ENCODE data around the gene FBP1.

The FBP1 gene

GRCh38 chr9:94663640-94664039, 24.3 kb upstream of the FBP1 start:
- peaks cover 15% of the 10 kb centered on the region for H3K4me1 ChIP-seq (ENCODE audit: insufficient read depth, low read length, severe bottlenecking)
- TF ChIP-seq EZH2 (IDR thresholded peaks at IDR 0.05; ENCODE audit: borderline replicate concordance, low read length) (no peak), CTCF (IDR thresholded peaks at IDR 0.05; ENCODE audit: low read length) (no peak)
- no peaks in the 10 kb centered on the region for H3F3A ChIP-seq (ENCODE audit: insufficient read depth, low read length)
- H4K20me1 ChIP-seq (ENCODE audit: insufficient read depth, low read length): no peaks in the 10 kb centered on the region
- no peaks in the 10 kb centered on the region for H3K27me3 ChIP-seq (ENCODE audit: insufficient read depth, low read length)
- no peak overlapping the region for H3K9ac ChIP-seq (ENCODE audit: low read length)
- no peaks in the 10 kb centered on the region for H3K36me3 ChIP-seq (ENCODE audit: insufficient read depth, low read length)
- no peak overlapping the region for H3K4me3 ChIP-seq (ENCODE audit: low read depth, low read length, poor library complexity, severe bottlenecking)
- no peak overlapping the region for H3K27ac ChIP-seq (ENCODE audit: low read depth, low read length, poor library complexity, severe bottlenecking)
- no peak overlapping the region for H3K4me2 ChIP-seq (ENCODE audit: low read length)
- H3K9me3 ChIP-seq (ENCODE audit: low read length): no peaks in the 10 kb centered on the region
- no peak overlapping the region for H2AFZ ChIP-seq (ENCODE audit: low read length)
- no peaks in the 10 kb centered on the region for H3K9me2 ChIP-seq (ENCODE audit: low read depth, low read length)
- H3K79me2 ChIP-seq (ENCODE audit: insufficient read depth, low read length): no peaks in the 10 kb centered on the region

- Histone ChIP-seq H3F3A (ENCODE audit: insufficient read depth, low read length) (no peaks in the 10 kb centered on the region), H3K79me2 (ENCODE audit: insufficient read depth, low read length) (no peaks in the 10 kb centered on the region), H3K36me3 (ENCODE audit: insufficient read depth, low read length) (no peaks in the 10 kb centered on the region), H3K9ac (ENCODE audit: low read length) (no peak overlapping the region), H3K27ac (ENCODE audit: low read depth, low read length, poor library complexity, severe bottlenecking) (no peak overlapping the region), H3K4me3 (ENCODE audit: low read depth, low read length, poor library complexity, severe bottlenecking) (no peak overlapping the region), H4K20me1 (ENCODE audit: insufficient read depth, low read length) (no peaks in the 10 kb centered on the region), H3K27me3 (ENCODE audit: insufficient read depth, low read length) (no peaks in the 10 kb centered on the region), H3K4me1 (ENCODE audit: insufficient read depth, low read length, severe bottlenecking) (peaks cover 10% of the 10 kb centered on the region), H2AFZ (ENCODE audit: low read length) (no peak overlapping the region), H3K9me3 (ENCODE audit: low read length) (no peaks in the 10 kb centered on the region), H3K9me2 (ENCODE audit: low read depth, low read length) (no peaks in the 10 kb centered on the region), H3K4me2 (ENCODE audit: low read length) (no peak overlapping the region)
- no peak for TF ChIP-seq EZH2 (IDR thresholded peaks at IDR 0.05; ENCODE audit: borderline replicate concordance, low read length)
- TF ChIP-seq CTCF (IDR thresholded peaks at IDR 0.05; ENCODE audit: low read length): no peak
Observed at GRCh38 chr9:94663140-94663539, 23.8 kb upstream of the FBP1 start.

- no peaks in the 10 kb centered on the region for H3K36me3 ChIP-seq (ENCODE audit: insufficient read depth, low read length)
- H3K9me2 ChIP-seq (ENCODE audit: low read depth, low read length): no peaks in the 10 kb centered on the region
- no peaks in the 10 kb centered on the region for H3K79me2 ChIP-seq (ENCODE audit: insufficient read depth, low read length)
- peak overlapping the region; percentile 92 for H3K4me2 ChIP-seq (ENCODE audit: low read length)
- no peaks in the 10 kb centered on the region for H3K27me3 ChIP-seq (ENCODE audit: insufficient read depth, low read length)
- TF ChIP-seq EZH2 (IDR thresholded peaks at IDR 0.05; ENCODE audit: borderline replicate concordance, low read length) (no peak), CTCF (IDR thresholded peaks at IDR 0.05; ENCODE audit: low read length) (no peak)
- H2AFZ ChIP-seq (ENCODE audit: low read length): peak overlapping the region; percentile 47
- no peaks in the 10 kb centered on the region for H3K9me3 ChIP-seq (ENCODE audit: low read length)
- peak overlapping the region; percentile 52 for H3K4me3 ChIP-seq (ENCODE audit: low read depth, low read length, poor library complexity, severe bottlenecking)
- peak overlapping the region; percentile 90 for H3K27ac ChIP-seq (ENCODE audit: low read depth, low read length, poor library complexity, severe bottlenecking)
- H3K4me1 ChIP-seq (ENCODE audit: insufficient read depth, low read length, severe bottlenecking): peaks cover 27% of the 10 kb centered on the region
- H3F3A ChIP-seq (ENCODE audit: insufficient read depth, low read length): no peaks in the 10 kb centered on the region
- peak overlapping the region; percentile 82 for H3K9ac ChIP-seq (ENCODE audit: low read length)
- no peaks in the 10 kb centered on the region for H4K20me1 ChIP-seq (ENCODE audit: insufficient read depth, low read length)
Observed at GRCh38 chr9:94657021-94657725, 17.9 kb upstream of the FBP1 start.

All from OCI-LY1 (cell line).